ENCODE data around the gene GSG1L.
A peak's percentile ranks its signal among the peaks of the same experiment; 100 is the strongest.

GSG1L gene

DNA sequence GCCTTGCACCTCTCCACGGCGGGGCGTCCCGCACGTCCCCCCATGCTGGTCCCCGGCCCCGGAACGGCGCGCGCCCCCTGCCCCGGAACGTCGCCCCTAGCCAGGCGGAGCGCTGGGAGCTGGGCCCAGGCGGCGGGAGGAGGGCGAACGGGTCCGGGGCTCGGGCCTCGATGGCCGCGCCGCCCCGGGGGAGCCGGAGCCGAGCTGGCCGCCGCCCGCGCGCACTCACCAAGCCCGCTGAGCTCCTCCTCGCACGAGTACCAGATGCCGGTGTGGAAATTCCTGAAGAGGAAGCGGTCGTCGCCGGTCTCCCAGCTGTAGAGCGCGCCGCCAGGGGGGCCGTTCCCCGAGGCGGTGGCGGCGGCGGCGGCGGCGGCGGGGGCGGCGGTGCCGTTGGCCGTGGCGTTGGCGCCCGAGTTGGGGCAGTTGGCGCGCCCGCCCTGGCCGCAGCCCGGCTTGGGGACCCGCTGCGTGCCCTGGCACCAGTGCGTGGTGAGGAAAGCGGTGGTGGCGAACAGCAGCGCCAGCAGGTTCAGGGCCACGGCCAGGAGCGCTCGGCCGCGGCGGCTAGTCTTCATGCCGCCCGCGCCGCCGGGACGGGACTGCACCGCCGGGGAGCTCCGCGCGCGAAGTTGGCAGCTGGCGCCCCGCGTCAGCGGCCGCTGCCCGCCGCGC, 530 bp downstream of the GSG1L start:
- DNase-seq (ENCODE audit: low spot score), result peak; percentile 67

DNA sequence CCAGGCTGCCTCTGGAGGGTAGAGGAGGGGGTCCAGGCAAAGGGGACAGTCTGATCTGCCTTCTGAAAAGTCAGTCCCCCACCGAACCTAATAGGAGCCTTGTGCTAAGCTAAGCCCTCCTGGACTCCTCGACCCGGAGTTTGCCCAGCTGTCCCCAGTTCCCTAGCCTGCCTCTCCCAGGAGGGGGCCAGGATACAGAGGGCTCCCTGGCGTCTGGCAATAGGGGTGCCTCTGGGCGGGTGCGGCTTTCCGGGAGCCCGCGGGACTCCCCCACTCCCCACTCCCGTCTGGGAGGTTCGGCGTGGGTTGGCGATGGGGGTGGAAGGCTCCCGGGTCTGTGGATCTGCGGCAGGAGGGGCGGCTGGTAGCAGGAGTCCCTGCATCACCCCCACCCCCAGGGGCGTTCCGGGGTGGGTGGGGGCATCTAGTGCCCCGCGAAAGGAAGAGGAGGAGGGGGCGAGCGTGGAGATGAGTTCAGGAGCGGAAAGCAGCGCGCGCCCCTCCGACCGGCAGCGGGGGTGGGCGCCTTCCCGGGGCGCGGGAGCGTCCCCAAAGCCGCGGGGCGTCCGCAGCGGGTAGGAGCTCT, 1.2 kb downstream of the GSG1L start:
- DNase-seq (ENCODE audit: low spot score), result no peak

DNA sequence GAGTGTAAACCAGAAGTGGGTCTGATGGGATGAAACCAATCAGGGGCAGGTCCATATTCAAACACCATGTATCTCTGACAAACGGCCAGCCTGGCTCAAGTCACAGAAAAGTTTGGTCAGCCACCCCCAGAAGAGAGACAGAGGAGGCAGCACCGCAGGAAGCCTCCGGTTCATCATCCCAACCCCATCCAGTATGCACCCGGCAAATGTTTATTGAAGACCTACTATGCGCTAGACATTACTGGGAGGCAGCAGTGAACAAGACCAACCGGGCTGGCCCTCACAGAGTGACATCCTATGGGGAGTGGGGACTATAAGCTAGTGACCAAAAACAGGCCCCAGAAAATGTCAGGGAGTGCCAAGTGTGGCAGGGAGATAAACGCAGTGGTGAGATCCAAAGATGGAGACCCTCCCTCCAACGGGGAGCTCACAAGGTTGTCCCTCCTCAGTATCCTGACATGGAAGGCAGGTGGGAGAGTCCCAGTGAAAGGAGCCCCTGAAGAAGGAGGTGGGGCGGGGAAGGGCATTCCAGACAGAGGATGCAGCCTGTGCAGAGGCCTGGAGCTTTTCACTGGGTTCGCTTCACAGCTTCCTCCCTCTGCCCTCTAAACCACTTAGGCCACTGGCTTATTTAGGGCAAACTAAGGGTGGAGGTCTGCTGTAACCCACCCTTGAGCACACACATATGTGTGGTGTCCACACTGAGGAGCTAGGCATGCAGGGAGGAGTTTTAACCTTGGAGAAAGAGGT, 2.0 kb downstream of the GSG1L start:
- DNase-seq (ENCODE audit: low spot score), result no peak

DNA sequence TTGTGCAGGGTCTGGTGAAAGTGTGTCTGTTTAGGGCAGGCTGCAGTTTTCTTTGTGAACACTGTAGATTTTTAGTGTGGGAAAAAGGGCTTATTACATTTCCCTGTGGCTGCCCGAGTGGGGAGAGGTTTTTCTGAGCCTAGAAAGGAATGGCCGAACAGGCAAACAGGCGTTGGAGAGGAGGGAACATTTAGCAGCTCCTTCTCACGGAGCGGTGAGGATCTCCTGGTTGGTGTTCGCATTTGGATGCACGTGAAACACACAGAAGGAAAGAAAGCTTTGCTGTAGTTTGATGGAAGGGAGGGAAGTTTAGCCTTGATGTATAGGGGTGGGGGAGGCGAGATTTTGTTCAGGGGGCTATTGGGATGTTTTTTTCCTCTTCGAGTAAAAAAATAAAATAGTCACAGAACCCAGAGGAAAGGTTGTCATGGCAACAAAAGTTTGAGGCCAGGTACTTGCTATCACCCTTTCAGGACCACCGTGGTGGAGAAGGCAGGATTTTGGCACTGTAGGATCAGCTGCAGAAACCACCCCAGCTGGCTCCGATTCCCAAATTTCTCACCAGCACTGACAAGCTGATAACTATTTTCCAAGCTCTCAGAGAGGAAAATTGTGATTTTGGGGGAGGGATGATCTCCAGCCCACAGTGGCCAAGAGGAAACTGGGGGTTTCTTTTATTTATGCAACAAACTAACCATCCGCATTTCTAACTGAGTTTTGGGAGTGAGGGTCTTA, 3.5 kb downstream of the GSG1L start:
- DNase-seq (ENCODE audit: low spot score), result no peak

DNA sequence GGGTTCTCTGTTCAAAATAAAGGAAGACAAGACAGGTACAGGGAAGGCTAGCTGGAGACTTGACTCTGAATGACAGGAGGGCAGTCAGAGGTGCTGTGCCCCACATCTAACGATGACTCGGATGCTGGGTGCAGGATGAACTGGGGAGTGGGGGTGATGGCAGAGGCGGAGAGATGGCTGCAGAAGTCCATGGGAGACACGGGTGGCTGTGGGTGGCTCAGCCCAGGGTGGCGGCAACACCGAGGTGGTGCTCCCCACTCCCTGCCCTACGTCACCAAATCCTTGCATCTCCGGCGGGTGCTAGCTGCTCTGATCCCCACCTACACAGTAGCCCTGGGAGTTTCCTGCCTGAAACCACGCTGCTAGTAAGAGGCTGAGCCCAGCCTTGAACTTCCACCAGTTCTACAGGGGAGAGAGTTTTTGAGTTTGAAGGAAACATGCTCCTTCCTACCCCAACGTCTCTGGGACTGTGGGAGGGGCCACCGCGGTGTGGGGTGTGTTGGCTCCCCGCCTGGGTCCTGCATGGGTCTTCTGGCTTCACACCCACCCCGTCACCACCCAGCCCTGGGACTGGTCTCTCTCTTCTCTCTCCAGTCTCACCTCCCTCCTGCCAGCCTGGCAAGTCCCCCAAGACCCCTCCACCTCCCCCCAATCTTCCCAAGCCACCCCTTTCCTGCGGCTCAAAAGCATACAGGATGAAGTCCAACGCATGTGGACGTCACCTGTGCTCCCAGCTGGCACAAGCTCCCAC, 4.5 kb downstream of the GSG1L start:
- DNase-seq (ENCODE audit: low spot score), result no peak

DNA sequence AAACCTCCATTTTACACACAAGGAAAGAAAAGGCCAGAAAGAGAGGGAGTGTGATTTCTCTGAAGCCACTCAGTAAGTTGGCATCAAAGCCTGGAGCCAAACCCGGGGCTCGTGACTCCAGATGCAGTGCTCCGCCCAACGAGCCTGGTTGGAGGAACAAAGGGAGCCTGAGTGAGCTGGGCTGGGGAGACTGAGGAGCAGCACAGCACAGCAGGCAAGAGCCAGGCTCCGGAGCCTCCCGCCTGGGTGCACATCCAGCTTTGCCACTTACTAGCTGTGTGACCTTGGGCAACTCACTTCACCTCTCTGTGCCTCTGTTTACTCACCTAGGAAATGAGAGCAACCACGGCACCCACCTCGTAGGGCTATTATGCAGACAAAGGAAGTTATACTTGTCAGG, 5.6 kb downstream of the GSG1L start:
- no peak for DNase-seq (ENCODE audit: low spot score)

DNA sequence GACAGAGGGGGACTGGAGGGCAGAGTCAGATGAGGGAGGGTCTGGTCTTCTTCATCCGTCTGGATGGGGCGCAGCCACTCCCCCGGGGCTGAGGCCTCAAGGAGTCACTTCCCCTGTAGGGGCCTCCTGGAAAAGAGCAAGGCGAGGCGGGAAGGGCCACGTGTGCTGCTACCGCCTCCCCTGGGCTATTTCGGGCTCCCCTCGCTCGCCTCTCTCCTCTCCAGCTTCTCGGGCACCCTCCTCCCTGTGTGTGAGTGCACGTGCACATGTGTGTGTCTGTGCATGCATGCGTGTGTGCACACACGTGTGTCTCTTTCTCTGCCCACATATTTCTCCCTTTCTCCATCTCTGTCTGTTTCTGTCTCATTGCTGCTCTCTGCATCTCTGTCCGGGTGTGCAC, 10.1 kb downstream of the GSG1L start:
- no peak for DNase-seq (ENCODE audit: low spot score)

DNA sequence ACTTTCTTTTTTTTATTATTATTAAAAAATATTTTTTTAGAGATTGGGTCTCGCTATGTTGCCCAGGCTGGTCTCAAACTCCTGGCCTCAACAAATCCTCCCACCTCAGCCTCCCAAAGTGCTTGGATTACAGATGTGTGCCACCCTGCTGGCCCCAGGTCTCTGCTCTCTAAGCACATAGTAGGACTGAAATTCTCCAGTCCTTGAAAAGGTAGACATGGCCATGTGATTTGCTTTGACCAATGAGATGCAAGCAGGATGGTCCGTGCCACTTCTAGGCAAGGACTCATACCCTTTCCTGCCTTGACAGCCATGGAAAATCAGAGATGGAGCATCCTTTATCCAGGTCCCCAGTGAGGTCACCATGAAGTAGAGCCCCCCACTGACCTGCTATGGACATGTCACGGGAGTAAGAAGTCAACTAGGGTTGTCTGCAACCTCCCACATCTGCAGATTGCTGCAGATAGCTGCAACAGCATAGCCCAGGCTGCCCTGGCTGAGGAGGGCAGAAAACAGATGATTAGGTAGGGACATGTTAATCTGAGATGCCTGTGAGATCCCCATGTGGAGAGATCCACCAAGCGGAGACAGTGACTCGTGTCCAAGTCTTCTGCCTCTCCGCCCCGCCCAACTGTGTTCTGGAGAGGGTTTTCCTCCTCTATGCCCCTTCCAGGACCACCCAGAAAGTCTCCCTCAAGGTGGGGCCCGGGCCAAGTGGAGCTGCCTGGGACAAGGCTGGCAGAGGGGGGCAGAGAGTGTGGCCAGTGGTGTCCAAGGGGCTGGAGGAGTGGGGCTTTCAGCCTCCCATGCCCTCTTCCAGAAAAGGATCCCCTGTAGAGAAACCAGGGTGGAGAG, 11.0 kb downstream of the GSG1L start:
- no peak for DNase-seq (ENCODE audit: low spot score)

DNA sequence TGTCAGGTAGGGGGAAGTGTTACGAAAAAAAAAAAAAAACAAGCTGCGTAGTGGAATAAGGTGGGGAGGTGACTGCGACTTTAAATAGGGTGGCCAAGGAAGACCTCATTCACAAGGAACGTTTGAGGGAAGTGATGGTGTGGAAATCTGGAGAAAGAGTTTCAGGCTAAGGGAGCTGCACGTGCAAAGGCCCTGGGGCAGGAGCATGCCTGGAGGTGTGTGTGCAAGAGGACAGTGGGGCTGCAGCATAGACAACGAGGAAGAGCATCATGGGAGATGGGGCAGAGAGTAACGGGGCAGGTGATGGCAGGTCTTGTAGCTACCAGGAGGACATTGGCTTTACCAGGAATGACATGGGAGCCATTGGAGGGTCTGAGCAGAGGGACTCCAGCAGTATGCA, 12.0 kb downstream of the GSG1L start:
- no peak for DNase-seq (ENCODE audit: low spot score)

DNA sequence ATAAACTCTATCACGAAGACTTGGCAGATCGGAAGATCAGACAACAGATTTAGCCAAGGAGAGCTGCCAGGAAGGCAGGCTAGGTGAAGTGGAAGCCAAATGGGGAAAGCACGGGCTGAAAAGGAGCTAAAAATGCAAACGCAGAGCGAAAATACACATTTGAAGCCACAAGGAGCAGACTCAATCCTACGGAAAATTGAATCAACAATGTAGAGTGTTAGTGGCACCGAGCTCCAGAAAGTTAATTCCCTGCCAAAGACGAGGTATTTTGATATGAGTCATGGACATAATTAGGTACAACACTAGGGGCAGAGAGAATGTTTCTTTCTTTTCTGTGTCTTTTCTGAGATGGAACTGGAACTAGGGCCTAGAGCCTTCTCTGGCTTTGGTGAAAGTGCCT, 20.7 kb downstream of the GSG1L start:
- DNase-seq (ENCODE audit: low spot score), result peak; percentile 56

DNA sequence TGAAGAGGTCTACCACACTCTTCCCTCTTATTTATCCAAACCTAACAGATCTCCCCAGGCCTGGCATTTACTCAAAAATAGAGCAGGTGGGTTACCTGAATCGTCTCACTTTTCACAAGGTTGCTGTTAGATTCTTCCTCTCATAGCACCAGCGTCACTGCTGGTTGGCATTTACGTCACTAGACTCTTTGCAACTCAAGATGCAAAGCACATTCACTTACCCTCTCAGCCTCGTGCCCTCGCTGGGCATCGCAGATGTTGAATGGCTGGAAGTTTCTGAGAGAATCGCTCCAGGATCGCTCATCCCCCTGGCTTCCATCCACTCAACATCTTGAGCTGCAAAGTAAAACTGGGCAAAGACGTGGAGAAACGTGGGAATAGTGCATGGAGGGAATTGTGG, 21.9 kb downstream of the GSG1L start:
- DNase-seq (ENCODE audit: low spot score), result no peak

DNA sequence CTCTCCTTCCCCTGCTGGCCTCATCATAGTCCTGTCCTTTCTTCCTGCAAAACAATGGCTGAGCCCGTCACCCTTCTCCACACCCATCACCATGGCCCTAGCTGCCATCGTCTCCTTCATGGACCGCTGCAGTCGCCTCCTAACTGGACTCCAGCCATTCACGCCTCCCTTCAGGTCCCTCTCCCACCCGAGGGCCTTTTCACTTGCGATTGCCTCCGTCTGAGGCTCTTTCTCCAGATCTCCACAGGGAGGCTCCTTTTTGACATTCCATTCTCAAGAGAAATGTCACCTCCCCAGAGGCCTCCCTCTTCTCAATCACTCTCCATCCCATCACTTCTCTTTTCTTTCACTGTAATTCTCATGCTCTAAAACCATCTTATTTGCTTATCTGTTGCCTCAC, 23.5 kb downstream of the GSG1L start:
- DNase-seq (ENCODE audit: low spot score), result no peak

DNA sequence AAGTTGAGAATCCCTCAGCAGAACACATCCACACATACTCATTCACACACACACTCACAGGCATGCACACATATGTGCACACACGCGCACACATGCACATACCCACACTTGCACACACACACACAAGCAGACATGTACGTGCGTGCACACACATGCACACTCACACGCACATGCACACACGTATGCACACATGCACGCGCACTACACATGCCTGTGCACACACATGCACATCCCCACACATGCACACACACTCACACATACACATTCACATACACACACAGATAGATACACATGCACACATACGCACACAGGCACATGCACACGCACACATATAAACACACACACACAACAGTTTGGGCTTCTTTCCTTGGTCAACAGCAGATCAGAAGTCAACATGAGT, 24.0 kb downstream of the GSG1L start:
- DNase-seq (ENCODE audit: low spot score), result no peak

DNA sequence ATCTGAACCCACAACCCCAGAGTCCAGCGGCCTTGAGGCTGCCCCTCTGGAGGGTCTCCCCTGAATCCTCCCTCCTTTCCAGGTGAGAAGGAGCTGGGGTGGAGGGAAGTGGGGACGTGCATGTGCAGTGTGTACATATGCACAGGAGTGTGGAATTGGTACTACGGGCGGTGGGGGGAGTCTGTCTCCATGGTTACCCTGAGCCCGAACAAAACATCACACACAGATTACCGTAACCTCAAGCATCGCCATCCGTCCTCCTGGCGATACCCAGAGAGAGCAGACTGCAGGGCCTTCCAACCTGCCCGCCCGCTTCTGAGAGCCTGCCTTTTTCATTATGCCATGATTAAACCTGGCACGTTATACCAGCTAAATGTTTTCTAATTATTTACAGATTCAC, 25.1 kb downstream of the GSG1L start:
- DNase-seq (ENCODE audit: low spot score), result no peak

DNA sequence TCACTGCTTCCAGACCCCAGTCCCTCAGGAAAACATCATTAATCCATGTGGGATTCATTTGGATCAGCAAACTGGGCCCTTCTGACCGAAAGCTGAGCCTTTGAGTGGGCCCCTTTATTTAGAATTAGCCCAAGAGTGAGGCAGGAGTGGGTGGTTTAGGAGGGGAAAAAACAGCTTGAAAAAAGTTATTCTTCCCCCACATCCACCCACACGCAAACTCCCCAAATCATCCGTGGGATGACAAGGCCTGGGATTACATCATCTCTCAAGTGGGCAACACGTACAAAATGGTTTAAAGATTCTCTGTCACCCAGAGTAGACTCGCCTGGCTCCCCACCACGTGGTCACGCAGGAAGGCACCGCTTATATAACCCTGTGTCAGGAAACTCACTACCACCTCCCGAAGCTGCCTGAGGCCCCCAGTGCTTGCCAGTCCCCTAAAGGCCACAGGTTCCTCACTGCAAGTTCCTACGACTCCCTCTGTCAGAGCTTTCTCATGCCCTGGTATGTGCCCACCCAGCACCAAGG, 27.6 kb downstream of the GSG1L start:
- no peak for DNase-seq (ENCODE audit: low spot score)

DNA sequence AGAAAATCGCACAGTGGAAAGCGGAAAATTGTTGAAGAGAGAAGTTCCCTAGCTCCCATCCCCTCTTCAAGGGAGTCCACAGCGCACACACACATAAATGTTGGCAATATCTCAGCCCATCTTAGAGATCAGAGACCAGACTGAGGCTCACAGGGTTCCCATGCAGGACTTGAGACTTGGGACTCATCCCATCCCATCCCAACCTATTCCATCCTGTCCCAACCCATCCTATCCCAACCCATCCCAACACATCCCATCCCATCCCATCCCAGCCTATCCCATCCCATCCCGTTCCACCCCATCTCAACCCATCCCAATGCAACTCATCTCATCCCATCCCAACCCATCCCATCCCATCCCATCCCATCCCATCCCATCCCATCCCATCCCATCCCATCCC, 29.6 kb downstream of the GSG1L start:
- no peak for DNase-seq (ENCODE audit: low spot score)

DNA sequence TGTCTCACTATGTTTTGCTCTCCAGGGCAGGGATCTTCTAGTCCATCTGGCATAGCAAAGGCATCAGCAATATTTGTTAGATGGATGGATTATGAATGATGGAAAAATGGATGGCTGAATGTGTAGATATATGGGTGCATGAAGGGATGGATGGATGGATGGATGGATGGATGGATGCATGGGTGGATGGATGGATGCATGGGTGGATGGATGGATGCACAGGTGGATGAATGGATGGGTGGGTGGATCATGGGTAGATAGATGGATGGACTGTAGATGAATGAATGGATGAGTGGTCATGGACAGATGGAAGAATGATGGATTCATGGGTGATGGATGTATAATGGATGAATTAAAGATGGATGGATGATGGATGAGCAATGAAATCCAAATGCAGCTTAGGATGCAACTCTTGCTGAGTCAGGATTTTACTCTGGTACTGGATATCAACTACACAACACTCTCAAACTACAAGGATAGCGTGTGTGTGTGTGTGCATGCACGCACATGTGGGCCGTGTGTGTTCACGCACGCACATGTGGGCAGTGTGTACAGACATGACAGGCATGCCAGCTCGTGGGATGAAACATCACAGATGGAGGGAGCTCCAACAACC, 34.0 kb downstream of the GSG1L start:
- no peak for DNase-seq (ENCODE audit: low spot score)

DNA sequence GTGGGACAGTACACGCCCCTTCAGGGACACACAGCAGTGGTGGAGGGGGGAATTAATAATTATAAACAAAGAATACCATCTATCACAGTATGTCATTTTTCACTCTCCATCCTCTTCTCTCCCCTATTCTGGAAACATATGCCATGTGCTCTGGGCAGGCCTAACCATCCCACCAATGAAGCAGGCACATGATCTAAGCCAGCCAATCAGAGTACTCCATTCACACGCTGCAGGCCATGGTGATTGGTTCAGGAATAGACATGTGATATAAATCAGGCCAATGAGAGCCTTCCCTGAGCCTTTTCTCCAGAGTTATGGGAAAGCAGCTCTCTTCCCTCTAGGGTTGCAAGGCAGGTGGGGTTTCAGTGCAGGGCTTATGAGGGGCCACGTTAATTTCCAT, 36.5 kb downstream of the GSG1L start:
- no peak for DNase-seq (ENCODE audit: low spot score)

DNA sequence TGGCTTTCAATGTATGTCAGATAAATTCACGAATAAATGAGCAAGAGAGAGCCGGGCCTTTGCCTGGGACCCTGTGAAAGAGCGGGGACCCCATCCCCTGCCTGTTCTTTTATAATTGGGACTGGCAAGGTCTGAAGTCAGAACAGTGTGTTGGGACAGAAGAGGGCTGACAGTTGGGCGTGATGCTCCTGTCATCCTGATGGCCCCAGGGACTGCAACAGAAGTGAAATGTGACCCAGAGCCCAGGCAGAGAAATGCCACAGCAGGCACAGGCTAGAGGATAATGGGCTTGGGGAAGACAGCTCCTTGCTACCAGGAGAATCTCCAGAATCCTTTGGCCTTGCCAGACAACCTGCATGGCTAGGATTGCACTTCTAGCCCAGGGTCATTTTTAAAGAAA, 37.9 kb downstream of the GSG1L start:
- DNase-seq (ENCODE audit: low spot score), result no peak

DNA sequence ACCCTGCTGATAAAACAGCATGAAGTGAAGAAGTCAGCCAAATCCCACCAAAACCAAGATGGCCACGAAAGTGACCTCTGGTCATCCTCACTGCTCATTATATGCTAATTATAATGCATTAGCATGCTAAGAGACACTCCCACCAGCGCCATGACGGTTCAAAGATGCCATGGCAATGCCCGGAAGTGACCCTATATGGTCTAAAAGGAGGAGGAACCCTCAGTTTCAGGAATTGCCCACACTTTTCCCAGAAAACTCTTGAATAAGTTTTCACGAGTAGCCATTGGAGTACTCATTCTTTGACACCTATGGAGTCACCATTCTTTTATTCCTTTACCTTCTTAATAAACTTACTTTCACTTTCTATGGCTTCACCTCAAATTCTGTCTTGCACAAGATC, 44.3 kb downstream of the GSG1L start:
- no peak for DNase-seq (ENCODE audit: low spot score)

DNA sequence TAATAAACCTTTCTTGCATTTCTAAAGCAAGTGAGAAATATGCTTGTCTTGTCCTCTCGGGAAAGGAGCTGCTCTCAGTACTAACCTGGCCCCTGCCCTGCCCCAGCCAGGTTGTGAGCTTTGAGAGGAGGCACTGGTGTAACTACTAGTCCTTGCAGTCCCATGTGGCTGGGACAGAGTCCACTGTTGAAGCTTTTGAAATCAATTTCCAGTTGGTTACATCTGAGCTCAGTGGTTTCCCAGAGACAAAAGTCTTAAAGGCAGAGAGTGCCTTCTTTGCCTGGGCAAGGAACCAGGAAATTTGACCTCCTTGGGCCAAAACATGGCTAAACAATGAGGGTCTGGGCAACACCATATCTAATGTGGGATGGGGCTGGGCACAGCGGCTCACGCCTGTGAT, 48.7 kb downstream of the GSG1L start:
- DNase-seq (ENCODE audit: low spot score), result no peak
